ENCODE results near the gene TM2D1. TPM values are rescaled to one million over a fixed set of nuclear protein-coding genes. Genes with fewer than 3 reads are reported as not detected.
A peak's percentile ranks its signal among the peaks of the same experiment; 100 is the strongest.

TM2D1 gene
- total and polyA plus RNA-seq, 9 of the 15 experiments (the other 6 are each of a cell fraction or from before 2014, with no cell fraction given), result 24.5 to 65.2 (median 47.7) TPM

GRCh38 chr1:61724813-61725694 is at the start of gene TM2D1 (continued):
- no peak for TF ChIP-seq PURB (CRISPR knock-in tag; IDR thresholded peaks at IDR 0.05; ENCODE audit: low read depth)
- TF ChIP-seq FOXP1 (CRISPR knock-in tag; IDR thresholded peaks at IDR 0.05), result no peak
- TF ChIP-seq, protein P1, sequence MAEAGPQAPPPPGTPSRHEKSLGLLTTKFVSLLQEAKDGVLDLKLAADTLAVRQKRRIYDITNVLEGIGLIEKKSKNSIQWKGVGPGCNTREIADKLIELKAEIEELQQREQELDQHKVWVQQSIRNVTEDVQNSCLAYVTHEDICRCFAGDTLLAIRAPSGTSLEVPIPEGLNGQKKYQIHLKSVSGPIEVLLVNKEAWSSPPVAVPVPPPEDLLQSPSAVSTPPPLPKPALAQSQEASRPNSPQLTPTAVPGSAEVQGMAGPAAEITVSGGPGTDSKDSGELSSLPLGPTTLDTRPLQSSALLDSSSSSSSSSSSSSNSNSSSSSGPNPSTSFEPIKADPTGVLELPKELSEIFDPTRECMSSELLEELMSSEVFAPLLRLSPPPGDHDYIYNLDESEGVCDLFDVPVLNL (CRISPR knock-in tag; IDR thresholded peaks at IDR 0.05; ENCODE audit: low read depth), result no peak
- TF ChIP-seq ZNF277 (CRISPR knock-in tag; IDR thresholded peaks at IDR 0.05; ENCODE audit: borderline replicate concordance), result no peak
- TF ChIP-seq USF1 (CRISPR knock-in tag; IDR thresholded peaks at IDR 0.05), result no peak
- TF ChIP-seq GTF3C2 (IDR thresholded peaks at IDR 0.05; ENCODE audit: borderline replicate concordance, extremely low read depth, insufficient read length), result no peak
- no peak for TF ChIP-seq ZNF354B (CRISPR knock-in tag; IDR thresholded peaks at IDR 0.05)
- TF ChIP-seq NR4A1 (CRISPR knock-in tag; IDR thresholded peaks at IDR 0.05), result 0 out of 2 replicates have a peak, but pooled peaks have one; percentile 20
- TF ChIP-seq NR4A1 (tag; IDR thresholded peaks at IDR 0.05), result no peak
- TF ChIP-seq, protein P2, sequence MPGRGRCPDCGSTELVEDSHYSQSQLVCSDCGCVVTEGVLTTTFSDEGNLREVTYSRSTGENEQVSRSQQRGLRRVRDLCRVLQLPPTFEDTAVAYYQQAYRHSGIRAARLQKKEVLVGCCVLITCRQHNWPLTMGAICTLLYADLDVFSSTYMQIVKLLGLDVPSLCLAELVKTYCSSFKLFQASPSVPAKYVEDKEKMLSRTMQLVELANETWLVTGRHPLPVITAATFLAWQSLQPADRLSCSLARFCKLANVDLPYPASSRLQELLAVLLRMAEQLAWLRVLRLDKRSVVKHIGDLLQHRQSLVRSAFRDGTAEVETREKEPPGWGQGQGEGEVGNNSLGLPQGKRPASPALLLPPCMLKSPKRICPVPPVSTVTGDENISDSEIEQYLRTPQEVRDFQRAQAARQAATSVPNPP (IDR thresholded peaks at IDR 0.05; ENCODE audit: borderline replicate concordance, insufficient read depth, insufficient read length), result no peak
- TF ChIP-seq, protein P3, sequence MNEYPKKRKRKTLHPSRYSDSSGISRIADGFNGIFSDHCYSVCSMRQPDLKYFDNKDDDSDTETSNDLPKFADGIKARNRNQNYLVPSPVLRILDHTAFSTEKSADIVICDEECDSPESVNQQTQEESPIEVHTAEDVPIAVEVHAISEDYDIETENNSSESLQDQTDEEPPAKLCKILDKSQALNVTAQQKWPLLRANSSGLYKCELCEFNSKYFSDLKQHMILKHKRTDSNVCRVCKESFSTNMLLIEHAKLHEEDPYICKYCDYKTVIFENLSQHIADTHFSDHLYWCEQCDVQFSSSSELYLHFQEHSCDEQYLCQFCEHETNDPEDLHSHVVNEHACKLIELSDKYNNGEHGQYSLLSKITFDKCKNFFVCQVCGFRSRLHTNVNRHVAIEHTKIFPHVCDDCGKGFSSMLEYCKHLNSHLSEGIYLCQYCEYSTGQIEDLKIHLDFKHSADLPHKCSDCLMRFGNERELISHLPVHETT (CRISPR knock-in tag; conservative IDR thresholded peaks at IDR 0.05 in 1 of 2, IDR thresholded peaks at IDR 0.05 in 1 of 2), result no peak
- no peak for TF ChIP-seq TCF7L2 (IDR thresholded peaks at IDR 0.05; ENCODE audit: low read depth, low read length)
- TF ChIP-seq FOXA1 (IDR thresholded peaks at IDR 0.05; ENCODE audit: borderline replicate concordance), result no peak
- TF ChIP-seq POLR3G (IDR thresholded peaks at IDR 0.05; ENCODE audit: extremely low read depth, insufficient read length, insufficient replicate concordance), result no peak

All from K562 (cell line).